Activated naive CD4-positive, alpha-beta T cell (primary cell): ENCODE results near the gene MAPK8IP3.

Source experiments
- DNase-seq, 4 experiments: peaks; one replicate each; lab custom pipeline; 2025; lab: John Stamatoyannopoulos, UW

MAPK8IP3 gene

GRCh38 chr16:1762196-1762878 is 56.3 kb downstream of the MAPK8IP3 start:
- no peak for DNase-seq

GRCh38 chr16:1762879-1763520 is 57.0 kb downstream of the MAPK8IP3 start:
- no peak for DNase-seq

GRCh38 chr16:1763521-1764511 is 57.8 kb downstream of the MAPK8IP3 start:
- DNase-seq: no peak

GRCh38 chr16:1764971-1765370 is 59.0 kb downstream of the MAPK8IP3 start:
- no peak for DNase-seq

GRCh38 chr16:1765826-1766225 is 59.8 kb downstream of the MAPK8IP3 start:
- no peak for DNase-seq

- DNase-seq: no peak
Measured at GRCh38 chr16:1766231-1766630, 60.2 kb downstream of the MAPK8IP3 start.

GRCh38 chr16:1766701-1767100 is 60.7 kb downstream of the MAPK8IP3 start:
- no peak for DNase-seq

- DNase-seq: no peak
Measured at GRCh38 chr16:1767116-1767994, 61.4 kb downstream of the MAPK8IP3 start.

- no peak for DNase-seq
Measured at GRCh38 chr16:1768061-1768766, 62.2 kb downstream of the MAPK8IP3 start.

- no peak for DNase-seq
Measured at GRCh38 chr16:1768767-1769401, 62.9 kb downstream of the MAPK8IP3 start.

GRCh38 chr16:1769402-1770300 is 63.7 kb downstream of the MAPK8IP3 start:
- no peak for DNase-seq

GRCh38 chr16:1770328-1771187 is 64.6 kb downstream of the MAPK8IP3 start:
- DNase-seq: peak in 1 of 4 experiments; percentile 27

GRCh38 chr16:1771188-1771863 is 65.3 kb downstream of the MAPK8IP3 start, which contains the start of gene NME3:
Gene NME3, minus strand, starts transcription at chr16:1771543. Its CDS starts 9 bp downstream, at chr16:1771534.
- DNase-seq: peak; percentile 34 to 71 (median 56)

- no peak for DNase-seq
Measured at GRCh38 chr16:1771864-1772361, 65.9 kb downstream of the MAPK8IP3 start.

GRCh38 chr16:1772362-1772907 is 66.4 kb downstream of the MAPK8IP3 start, which contains the start of gene EME2:
Gene EME2, plus strand, starts transcription at chr16:1772810. Its CDS starts 418 bp downstream, at chr16:1773228.
- DNase-seq: peak in 2 of 4 experiments; percentile 45 to 47

GRCh38 chr16:1772908-1773702 is 67.1 kb downstream of the MAPK8IP3 start, which contains the start of gene MRPS34:
Gene MRPS34, minus strand, starts transcription at chr16:1773134. Its CDS starts 15 bp downstream, at chr16:1773119.
- peak; percentile 51 to 71 (median 56) for DNase-seq
